K562 (cell line): ENCODE measurements around the gene MVK. TPM values are rescaled to one million over a fixed set of nuclear protein-coding genes. Genes with fewer than 3 reads are reported as not detected.

ENCODE experiments used
- ATAC-seq: fragments of 200-7000 bp; cut with Tn5 transposase; 3 replicates; pipeline ENCODE4 v1.9.1; 2020; ENCODE audit warnings: moderate library complexity
- BruUV-seq: library from RNA; stranded (reverse); fragments of 400-500 nt; replicated peaks from 2 replicates; lab custom pipeline; 2021; lab: Mats Ljungman, UMichigan
- CTCF ChIA-PET: fragments of 300-600 bp; formaldehyde crosslinking; extraction: SDS; loops from one replicate; lab custom pipeline; 2021; ENCODE audit warnings: low intra/inter-chr PET ratio; lab: Yijun Ruan, JAX
- POLR2A ChIA-PET: fragments of 300-600, 350-650 bp; sonication (Branson Sonifier 250); formaldehyde crosslinking; extraction: SDS; loops from one replicate; lab custom pipeline; 2021; ENCODE audit warnings: antibody characterized with exemption, inconsistent platforms; lab: Yijun Ruan, JAX
- DNase-seq, 4 experiments: peaks; one replicate each; pipeline versions ENCODE4 v3.0.0 to v3.0.0-alpha.2; 2011 to 2018; ENCODE audit warnings: low spot score in 3 of 4, mixed read lengths in 3 of 4; ENCODE audit errors: extremely low read depth in 1 of 4
- FAIRE-seq: peaks from 2 replicates; lab custom pipeline; 2011; peaks lifted over from hg19 to GRCh38; lab: Jason Lieb, UNC
- H2AFZ ChIP-seq: 2 replicates; pipeline ENCODE4 v1.6.0; 2011; ENCODE audit warnings: low read depth, low read length, control low read depth, inconsistent platforms
- H3K27ac ChIP-seq: fragments of 200-600 bp; 3 replicates; pipeline ENCODE4 v1.8.0; 2011; ENCODE audit warnings: low read depth, mild to moderate bottlenecking, control low read depth, inconsistent platforms, low read length, moderate library complexity, mixed read lengths; ENCODE audit errors: extremely low read depth
- H3K27me3 ChIP-seq, 2 experiments: fragments of 300-600 bp in 1 of 2; 2 replicates in 1 of 2; 3 replicates in 1 of 2; pipeline versions ENCODE4 v1.6.0 to v1.8.0; 2011; ENCODE audit warnings: inconsistent platforms in 2 of 2, low read length in 2 of 2, mild to moderate bottlenecking in 1 of 2, mixed read lengths in 1 of 2, moderate library complexity in 1 of 2; ENCODE audit not compliant: control insufficient read depth in 2 of 2, insufficient read depth in 2 of 2
- H3K36me3 ChIP-seq: fragments of 300-600 bp; 3 replicates; pipeline ENCODE4 v1.8.0; 2011; ENCODE audit warnings: mild to moderate bottlenecking, low read length, inconsistent platforms; ENCODE audit not compliant: control insufficient read depth, insufficient read depth
- H3K4me1 ChIP-seq, 2 experiments: fragments of 200-600 bp in 1 of 2; replicated peaks in 1 of 2; 2 replicates in 1 of 2; 3 replicates in 1 of 2; pipeline versions ENCODE4 v1.5.1 to v1.8.0; 2011; ENCODE audit warnings: inconsistent platforms in 2 of 2, low read length in 2 of 2, mild to moderate bottlenecking in 1 of 2, mixed read lengths in 1 of 2, moderate library complexity in 1 of 2; ENCODE audit not compliant: control insufficient read depth in 2 of 2, insufficient read depth in 2 of 2
- H3K4me2 ChIP-seq: 2 replicates; pipeline ENCODE4 v1.6.1; 2011; ENCODE audit warnings: low read length, control low read depth, inconsistent platforms, mixed read lengths; ENCODE audit not compliant: insufficient read depth
- H3K4me3 ChIP-seq: fragments of 200-600 bp; sonication (generic), shearing (Covaris generic); 2 replicates; pipeline ENCODE4 v1.5.1; 2016; ENCODE audit warnings: control low read depth, inconsistent platforms
- H3K79me2 ChIP-seq: fragments of 200-600 bp; 3 replicates; pipeline ENCODE4 v1.8.0; 2011; ENCODE audit warnings: low read length, inconsistent platforms; ENCODE audit not compliant: control insufficient read depth, insufficient read depth
- H3K9ac ChIP-seq, 2 experiments: 2 replicates each; pipeline versions ENCODE4 v1.6.0 to v1.6.1; 2011; ENCODE audit warnings: low read depth in 2 of 2, low read length in 2 of 2, control low read depth in 1 of 2, inconsistent platforms in 1 of 2, mild to moderate bottlenecking in 1 of 2, mixed read lengths in 1 of 2; ENCODE audit not compliant: insufficient read depth in 1 of 2
- H3K9me1 ChIP-seq: one replicate; pipeline ENCODE4 v1.6.0; 2011; ENCODE audit warnings: inconsistent platforms, mild to moderate bottlenecking, low read length, moderate library complexity; ENCODE audit not compliant: control insufficient read depth, insufficient read depth
- H3K9me3 ChIP-seq: replicated peaks from 2 replicates; pipeline ENCODE4 v1.5.1; 2011; ENCODE audit warnings: low read depth, low read length, inconsistent platforms; ENCODE audit not compliant: control insufficient read depth, insufficient read depth
- H4K20me1 ChIP-seq: replicated peaks from 2 replicates; pipeline ENCODE4 v1.6.1; 2011; ENCODE audit warnings: low read length, inconsistent platforms, mixed read lengths; ENCODE audit not compliant: control insufficient read depth, insufficient read depth
- EGR1 ChIP-seq: fragments of 450-650 bp; conservative IDR thresholded peaks from 2 replicates; pipeline ENCODE4 v1.6.1; 2017; ENCODE audit warnings: mild to moderate bottlenecking
- ERF ChIP-seq: fragments of 450-650 bp; formaldehyde crosslinking; IDR thresholded peaks from 2 replicates; pipeline ENCODE4 v1.4.0; 2020; ENCODE audit warnings: mild to moderate bottlenecking, mixed read lengths
- FOXK2 ChIP-seq, 2 experiments: fragments of 450-650 bp; IDR thresholded peaks in 1 of 2; conservative IDR thresholded peaks in 1 of 2; 2 replicates each; pipeline ENCODE4 v1.6.1; 2016; ENCODE audit warnings: low read depth in 2 of 2, mild to moderate bottlenecking in 1 of 2
- RBM39 ChIP-seq: fragments of 200-400 bp; formaldehyde crosslinking; optimal IDR thresholded peaks from 2 replicates; pipeline ENCODE3; 2018; ENCODE audit warnings: low read depth, low read length
- TCF7L2 ChIP-seq: fragments of 150-350 bp; IDR thresholded peaks from 2 replicates; pipeline ENCODE4 v1.6.1; 2016; ENCODE audit warnings: low read depth, mild to moderate bottlenecking, low read length, moderate library complexity
- ZNF175 ChIP-seq: fragments of 200-800 bp; sonication (Bioruptor generic); IDR thresholded peaks from 2 replicates; pipeline ENCODE4 v1.6.1; 2016; ENCODE audit warnings: low read depth, mild to moderate bottlenecking, missing genetic modification characterization, missing compliant biosample characterization
- ZSCAN29 ChIP-seq: fragments of 450-650 bp; IDR thresholded peaks from 2 replicates; pipeline ENCODE4 v1.6.1; 2017
- WGBS: fragments of 100-300 bp; shearing (Covaris generic); methylation state at CpG from one replicate; pipeline ENCODE4 v1.1.6; 2016; ENCODE audit warnings: low coverage, mixed read lengths; ENCODE audit not compliant: insufficient coverage; ENCODE audit errors: missing lambda C conversion rate; 5-methylcytosine and 5-hydroxymethylcytosine counted together
- in situ Hi-C: fragments of 300-500 bp; cut with MboI; formaldehyde crosslinking; loops from 4 replicates; pipeline ENCODE4 v1.15.0; 2018; ENCODE audit warnings: inconsistent platforms, mixed read lengths
- intact Hi-C: fragments of 100-400 bp; cut with micrococcal nuclease; formaldehyde crosslinking; loops from 2 replicates; pipeline ENCODE4 v1.14.2; 2022
- polyA plus RNA-seq, 8 experiments: library from polyadenylated mRNA; depleted of rRNA in 4 of 8; stranded (reverse) in 5 of 8; unstranded in 3 of 8; fragments of >200 nt; fragmentation: Nextera tagmentation in 2 of 8; fragmentation: Illumina TruSeq in 1 of 8; extraction: Ambion mirVana in 2 of 8; extraction: Trizol in 1 of 8; gene quantifications; 2 replicates each; pipeline versions ENCODE4 v1.2.1 to v1.2.3, GENCODE V29; 2011 to 2014; ENCODE audit warnings: inconsistent platforms in 1 of 8, missing spikeins in 1 of 8
- total RNA-seq, 7 experiments: library from RNA; depleted of rRNA in 6 of 7; stranded (reverse); fragments of >200 nt in 6 of 7; fragmentation: Illumina TruSeq in 2 of 7; extraction: Trizol in 2 of 7; gene quantifications; 2 replicates each; pipeline versions ENCODE4 v1.2.1 to v1.2.3, GENCODE V29; 2011 to 2021; ENCODE audit warnings: low replicate concordance in 1 of 7
- TF ChIP-seq, protein P1 (sequence below): sonication (generic); formaldehyde crosslinking; IDR thresholded peaks from 2 replicates; pipeline ENCODE4 v1.8.0; 2023; ENCODE audit warnings: missing genetic modification reagents, mild to moderate bottlenecking, borderline replicate concordance
- TF ChIP-seq, protein P2 (sequence below): fragments of 450-650 bp; IDR thresholded peaks from 2 replicates; pipeline ENCODE4 v1.6.1; 2016

The MVK gene
- total and polyA plus RNA-seq, 9 of the 15 experiments (the other 6 are each of a cell fraction or from before 2014, with no cell fraction given) = 0.41 to 33.6 (median 18.8) TPM

DNA sequence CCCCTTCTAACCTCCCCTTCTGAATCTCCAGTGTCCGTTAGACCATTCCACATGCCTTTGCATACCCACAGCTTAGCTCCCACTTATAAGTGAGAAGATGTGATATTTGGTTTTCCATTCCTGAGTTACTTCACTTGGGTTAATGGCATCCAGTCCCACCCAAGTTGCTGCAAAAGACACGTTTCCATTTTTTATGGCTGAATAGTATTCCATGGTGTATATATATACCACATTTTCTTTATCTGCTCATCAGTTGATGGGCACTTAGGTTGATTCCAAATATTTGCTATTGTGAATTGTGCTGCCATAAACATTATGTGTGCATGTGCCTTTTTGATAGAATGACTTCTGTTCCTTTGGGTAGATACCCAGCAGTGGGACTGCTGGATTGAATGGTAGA lies 67.8 kb downstream of the MVK start (continued):
- no peak for TF ChIP-seq ZNF175 (CRISPR knock-in tag)
- TF ChIP-seq, protein P1, sequence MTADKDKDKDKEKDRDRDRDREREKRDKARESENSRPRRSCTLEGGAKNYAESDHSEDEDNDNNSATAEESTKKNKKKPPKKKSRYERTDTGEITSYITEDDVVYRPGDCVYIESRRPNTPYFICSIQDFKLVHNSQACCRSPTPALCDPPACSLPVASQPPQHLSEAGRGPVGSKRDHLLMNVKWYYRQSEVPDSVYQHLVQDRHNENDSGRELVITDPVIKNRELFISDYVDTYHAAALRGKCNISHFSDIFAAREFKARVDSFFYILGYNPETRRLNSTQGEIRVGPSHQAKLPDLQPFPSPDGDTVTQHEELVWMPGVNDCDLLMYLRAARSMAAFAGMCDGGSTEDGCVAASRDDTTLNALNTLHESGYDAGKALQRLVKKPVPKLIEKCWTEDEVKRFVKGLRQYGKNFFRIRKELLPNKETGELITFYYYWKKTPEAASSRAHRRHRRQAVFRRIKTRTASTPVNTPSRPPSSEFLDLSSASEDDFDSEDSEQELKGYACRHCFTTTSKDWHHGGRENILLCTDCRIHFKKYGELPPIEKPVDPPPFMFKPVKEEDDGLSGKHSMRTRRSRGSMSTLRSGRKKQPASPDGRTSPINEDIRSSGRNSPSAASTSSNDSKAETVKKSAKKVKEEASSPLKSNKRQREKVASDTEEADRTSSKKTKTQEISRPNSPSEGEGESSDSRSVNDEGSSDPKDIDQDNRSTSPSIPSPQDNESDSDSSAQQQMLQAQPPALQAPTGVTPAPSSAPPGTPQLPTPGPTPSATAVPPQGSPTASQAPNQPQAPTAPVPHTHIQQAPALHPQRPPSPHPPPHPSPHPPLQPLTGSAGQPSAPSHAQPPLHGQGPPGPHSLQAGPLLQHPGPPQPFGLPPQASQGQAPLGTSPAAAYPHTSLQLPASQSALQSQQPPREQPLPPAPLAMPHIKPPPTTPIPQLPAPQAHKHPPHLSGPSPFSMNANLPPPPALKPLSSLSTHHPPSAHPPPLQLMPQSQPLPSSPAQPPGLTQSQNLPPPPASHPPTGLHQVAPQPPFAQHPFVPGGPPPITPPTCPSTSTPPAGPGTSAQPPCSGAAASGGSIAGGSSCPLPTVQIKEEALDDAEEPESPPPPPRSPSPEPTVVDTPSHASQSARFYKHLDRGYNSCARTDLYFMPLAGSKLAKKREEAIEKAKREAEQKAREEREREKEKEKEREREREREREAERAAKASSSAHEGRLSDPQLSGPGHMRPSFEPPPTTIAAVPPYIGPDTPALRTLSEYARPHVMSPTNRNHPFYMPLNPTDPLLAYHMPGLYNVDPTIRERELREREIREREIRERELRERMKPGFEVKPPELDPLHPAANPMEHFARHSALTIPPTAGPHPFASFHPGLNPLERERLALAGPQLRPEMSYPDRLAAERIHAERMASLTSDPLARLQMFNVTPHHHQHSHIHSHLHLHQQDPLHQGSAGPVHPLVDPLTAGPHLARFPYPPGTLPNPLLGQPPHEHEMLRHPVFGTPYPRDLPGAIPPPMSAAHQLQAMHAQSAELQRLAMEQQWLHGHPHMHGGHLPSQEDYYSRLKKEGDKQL (CRISPR knock-in tag) = no peak

DNA sequence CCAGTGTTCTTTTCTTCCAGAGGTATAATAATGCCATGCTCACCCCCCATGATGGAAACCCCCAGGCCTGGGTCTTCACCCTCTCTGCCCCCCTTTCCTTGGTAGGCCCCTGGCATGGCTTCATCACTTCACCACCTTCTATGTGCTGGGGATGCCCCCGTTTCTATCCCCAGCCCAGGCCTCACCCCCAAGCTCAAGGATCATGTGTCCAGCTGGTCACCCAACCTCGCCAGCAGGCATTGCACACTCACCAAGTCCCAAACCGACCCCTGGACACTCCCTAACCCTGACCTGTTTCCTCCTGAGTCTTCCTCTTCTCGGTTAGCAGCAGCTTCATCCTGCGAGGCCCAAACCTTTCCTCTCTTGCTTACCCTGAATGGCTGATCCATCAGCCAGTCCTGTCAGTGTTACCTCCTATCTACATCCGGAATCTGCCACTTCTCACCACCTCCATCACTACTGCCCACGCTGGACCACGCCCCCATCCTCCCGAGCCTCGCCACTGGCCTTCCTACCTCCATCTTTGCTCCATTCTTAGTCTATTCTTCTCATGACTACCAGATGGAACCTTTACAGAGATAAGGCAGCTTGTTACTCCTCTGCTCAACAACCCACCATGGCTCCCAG lies 69.0 kb downstream of the MVK start:
- intact Hi-C loops = no loop called here
- H2AFZ ChIP-seq = no peak overlapping the region
- peaks cover 2% of the 10 kb centered on the region for H3K9me1 ChIP-seq
- ChIA-PET POLR2A (no interaction called here), CTCF (no interaction called here)
- peaks cover 9% of the 10 kb centered on the region; the same call in 1 of the 2 replicates for H4K20me1 ChIP-seq
- no peak overlapping the region for H3K9ac ChIP-seq
- no peaks in the 10 kb centered on the region; a peak in 1 of 5 replicates for H3K4me1 ChIP-seq
- WGBS = 2% methylated on average over 10 of the region's 10 CpGs
- H3K36me3 ChIP-seq = no peaks in the 10 kb centered on the region
- H3K9me3 ChIP-seq = no peaks in the 10 kb centered on the region
- H3K4me3 ChIP-seq = no peak overlapping the region
- H3K4me2 ChIP-seq = no peak overlapping the region
- BruUV-seq = no TSS peak
- peaks cover 15 to 43% of the 10 kb centered on the region in 2 experiments; a peak in 3 of 5 replicates for H3K27me3 ChIP-seq
- in situ Hi-C loops = no loop called here
- ATAC-seq (no peak), DNase-seq (peak in 2 of 4 experiments; percentile 32 to 36), FAIRE-seq (no peak)
- no peaks in the 10 kb centered on the region for H3K79me2 ChIP-seq
- TF ChIP-seq ZSCAN29 = no peak
- TF ChIP-seq, protein P2, sequence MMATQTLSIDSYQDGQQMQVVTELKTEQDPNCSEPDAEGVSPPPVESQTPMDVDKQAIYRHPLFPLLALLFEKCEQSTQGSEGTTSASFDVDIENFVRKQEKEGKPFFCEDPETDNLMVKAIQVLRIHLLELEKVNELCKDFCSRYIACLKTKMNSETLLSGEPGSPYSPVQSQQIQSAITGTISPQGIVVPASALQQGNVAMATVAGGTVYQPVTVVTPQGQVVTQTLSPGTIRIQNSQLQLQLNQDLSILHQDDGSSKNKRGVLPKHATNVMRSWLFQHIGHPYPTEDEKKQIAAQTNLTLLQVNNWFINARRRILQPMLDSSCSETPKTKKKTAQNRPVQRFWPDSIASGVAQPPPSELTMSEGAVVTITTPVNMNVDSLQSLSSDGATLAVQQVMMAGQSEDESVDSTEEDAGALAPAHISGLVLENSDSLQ = peak; percentile 12; the same call in 1 of the 2 replicates
- peak; percentile 33; the same call in 1 of the 2 replicates for TF ChIP-seq EGR1
- no peak for TF ChIP-seq FOXK2 (conservative IDR thresholded peaks at IDR 0.05 in 1 of 2, IDR thresholded peaks at IDR 0.05 in 1 of 2; ENCODE audit: low read depth in 2 of 2)
- no peak for TF ChIP-seq ERF (CRISPR knock-in tag)
- TF ChIP-seq RBM39 = no peak
- TF ChIP-seq TCF7L2 = no peak
- H3K27ac ChIP-seq = no peak overlapping the region
